ENCODE data around the gene TIMM21. TPM values are rescaled to one million over a fixed set of nuclear protein-coding genes. Genes with fewer than 3 reads are reported as not detected.

TIMM21 gene
- polyA plus RNA-seq, 3 donors = 60.0 to 70.3 (median 68.8) TPM

Other genes starting within 250 kb of the TIMM21 start
- gene FBXO15, start 689 bp upstream of the TIMM21 start, polyA plus RNA-seq (ENCODE audit: insufficient read length in 3 of 3) = 1 to 10 TPM; 3.4 to 6.2 (median 4.2) TPM
- gene CYB5A, start 143.4 kb downstream of the TIMM21 start, polyA plus RNA-seq (ENCODE audit: insufficient read length in 3 of 3) = 100 to 1,000 TPM; 263 to 275 (median 275) TPM
- under 1 TPM; 0.17 to 0.47 (median 0.39) TPM for gene C18orf63, start 167.3 kb downstream of the TIMM21 start, polyA plus RNA-seq (ENCODE audit: insufficient read length in 3 of 3)

Measured in renal cortex interstitium (tissue), 3 donors.